CD8-positive, alpha-beta memory T cell (primary cell): Measurements from ENCODE around the gene CLCN1. TPM values are rescaled to one million over a fixed set of nuclear protein-coding genes. Genes with fewer than 3 reads are reported as not detected.

Source experiments
- CTCF ChIA-PET: fragments of 350-600 bp; sonication (Branson Sonifier 250); formaldehyde crosslinking; loops from one replicate; lab custom pipeline; 2021; ENCODE audit warnings: antibody characterized with exemption; lab: Charles Lee
- POLR2A ChIA-PET: fragments of 350-600 bp; sonication (Branson Sonifier 250); formaldehyde crosslinking; loops from one replicate; lab custom pipeline; 2021; ENCODE audit warnings: antibody characterized with exemption; lab: Charles Lee
- DNase-seq, 5 donors: peaks; one replicate each; pipeline versions ENCODE4 v3.0.0 to v3.0.0-alpha.2; 2020 to 2022; ENCODE audit warnings: mixed read lengths in 1 of 5
- H3K27ac ChIP-seq: one replicate; pipeline ENCODE4 v1.7.0; 2013; ENCODE audit warnings: low read depth, mild to moderate bottlenecking, low read length, moderate library complexity
- H3K27me3 ChIP-seq: 2 replicates; pipeline ENCODE4 v1.7.0; 2013; ENCODE audit warnings: low read length, mild to moderate bottlenecking; ENCODE audit not compliant: insufficient read depth, poor library complexity, severe bottlenecking
- H3K36me3 ChIP-seq: 2 replicates; pipeline ENCODE4 v1.7.0; 2013; ENCODE audit warnings: mild to moderate bottlenecking, low read length, moderate library complexity; ENCODE audit not compliant: insufficient read depth
- H3K4me1 ChIP-seq: 2 replicates; pipeline ENCODE4 v1.7.0; 2013; ENCODE audit warnings: mild to moderate bottlenecking, low read length, moderate library complexity; ENCODE audit not compliant: insufficient read depth
- H3K4me3 ChIP-seq: 2 replicates; pipeline ENCODE4 v1.7.0; 2013; ENCODE audit warnings: mild to moderate bottlenecking, low read length
- H3K9me3 ChIP-seq: 2 replicates; pipeline ENCODE4 v1.7.0; 2013; ENCODE audit warnings: mild to moderate bottlenecking, low read length
- H3K27ac Mint-ChIP-seq, 8 donors: one replicate each; pipeline ENCODE4 v1.8.0; 2020 to 2021; ENCODE audit warnings: mixed read lengths in 8 of 8, mild to moderate bottlenecking in 6 of 8, inconsistent platforms in 3 of 8, moderate library complexity in 3 of 8
- H3K27me3 Mint-ChIP-seq, 2 donors: one replicate each; pipeline ENCODE4 v1.8.0; 2020 to 2021; ENCODE audit warnings: mixed read lengths in 2 of 2, mild to moderate bottlenecking in 1 of 2, moderate library complexity in 1 of 2
- H3K36me3 Mint-ChIP-seq, 3 donors: one replicate each; pipeline ENCODE4 v1.8.0; 2020 to 2021; ENCODE audit warnings: mixed read lengths in 3 of 3, inconsistent platforms in 1 of 3, mild to moderate bottlenecking in 1 of 3
- H3K4me1 Mint-ChIP-seq, 3 donors: one replicate each; pipeline ENCODE4 v1.8.0; 2020 to 2021; ENCODE audit warnings: mixed read lengths in 3 of 3, inconsistent platforms in 1 of 3, mild to moderate bottlenecking in 1 of 3
- H3K4me3 Mint-ChIP-seq, 7 donors: one replicate each; pipeline ENCODE4 v1.8.0; 2020 to 2021; ENCODE audit warnings: mixed read lengths in 7 of 7, mild to moderate bottlenecking in 6 of 7, moderate library complexity in 4 of 7, inconsistent platforms in 2 of 7
- H3K9me3 Mint-ChIP-seq, 5 donors: one replicate each; pipeline ENCODE4 v1.8.0; 2020 to 2022; ENCODE audit warnings: mixed read lengths in 5 of 5, mild to moderate bottlenecking in 3 of 5, moderate library complexity in 2 of 5, inconsistent platforms in 1 of 5
- polyA plus RNA-seq: library from polyadenylated mRNA; unstranded; fragments of 300-500 nt; fragmentation: Illumina TruSeq; gene quantifications from one replicate; pipeline ENCODE4 v1.2.3, GENCODE V29; 2021
- total RNA-seq, 2 experiments: library from RNA; stranded (reverse); gene quantifications; one replicate each; pipeline ENCODE4 v1.2.3, GENCODE V29; 2021

CLCN1 gene
- total and polyA plus RNA-seq, 3 experiments from 2014 or later: 0.11 TPM; not detected in 2

DNA sequence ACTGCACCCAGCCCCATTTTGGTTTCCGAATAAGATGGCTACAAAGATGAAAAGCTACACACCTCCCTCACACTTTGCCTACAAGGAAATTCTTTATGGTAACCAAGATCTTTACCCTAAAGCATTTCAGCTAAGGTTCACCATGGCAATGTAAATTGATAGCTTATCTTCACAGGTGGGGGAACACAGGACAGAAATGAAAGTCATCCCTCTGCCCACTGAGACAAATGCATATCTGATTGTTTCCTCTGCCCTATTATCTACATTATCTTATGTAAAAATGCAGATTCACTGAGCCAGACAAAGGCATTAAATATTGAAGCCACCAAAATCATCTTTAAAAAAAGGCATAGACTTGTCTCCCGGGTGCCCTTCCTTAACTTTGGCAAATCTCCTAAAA, 34.4 kb upstream of the CLCN1 start:
- POLR2A ChIA-PET: interaction anchor here (0.6 kb wide), 1 partner anchor 1579 kb away, joined by 4 read pairs; no protein-coding TSS in a partner anchor
- CTCF ChIA-PET: interaction anchor here (1.0 to 4.8 kb wide), 3 partner anchors 10 to 42 kb away, joined by 5 to 27 read pairs (median 5); no protein-coding TSS in a partner anchor
- H3K36me3 Mint-ChIP-seq: no peaks in the 10 kb centered on the region
- no peak overlapping the region for H3K27ac ChIP-seq
- H3K4me3 ChIP-seq: no peak overlapping the region
- H3K4me1 ChIP-seq: peaks cover 27% of the 10 kb centered on the region
- peak overlapping the region in 1 of 8 donors; percentile 47 for H3K27ac Mint-ChIP-seq
- H3K36me3 ChIP-seq: no peaks in the 10 kb centered on the region
- H3K27me3 ChIP-seq: no peaks in the 10 kb centered on the region
- DNase-seq: no peak
- no peaks in the 10 kb centered on the region for H3K9me3 Mint-ChIP-seq
- peaks cover 33 to 44% (median 36%) of the 10 kb centered on the region in 3 donors for H3K4me1 Mint-ChIP-seq
- no peak overlapping the region for H3K4me3 Mint-ChIP-seq
- H3K27me3 Mint-ChIP-seq: no peaks in the 10 kb centered on the region
- no peaks in the 10 kb centered on the region for H3K9me3 ChIP-seq

DNA sequence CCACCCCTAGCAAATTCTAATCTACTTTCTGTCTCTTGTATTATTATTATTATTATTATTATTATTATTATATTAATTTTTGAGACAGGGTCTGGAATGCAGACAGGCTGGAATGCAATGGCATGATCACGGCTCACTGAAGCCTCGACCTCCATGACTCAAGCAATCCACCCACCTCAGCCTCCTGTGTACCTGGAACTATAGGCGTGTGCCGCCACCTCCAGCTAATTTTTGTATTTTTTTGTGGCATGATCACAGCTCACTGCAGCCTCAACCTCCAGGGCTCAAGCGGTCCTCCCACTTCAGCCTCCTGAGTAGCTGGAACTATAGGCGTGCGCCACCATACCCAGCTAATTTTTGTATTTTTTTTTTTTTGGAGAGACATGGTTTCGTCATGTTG, 33.8 kb upstream of the CLCN1 start:
- Mint-ChIP-seq H3K9me3 (no peaks in the 10 kb centered on the region), H3K27me3 (no peaks in the 10 kb centered on the region), H3K4me1 (peaks cover 38 to 49% (median 40%) of the 10 kb centered on the region in 3 donors), H3K36me3 (no peaks in the 10 kb centered on the region), H3K27ac (peak overlapping the region in 1 of 8 donors; percentile 35), H3K4me3 (no peak overlapping the region)
- peaks cover 27% of the 10 kb centered on the region for H3K4me1 ChIP-seq
- no peaks in the 10 kb centered on the region for H3K27me3 ChIP-seq
- POLR2A ChIA-PET: no interaction called here
- H3K27ac ChIP-seq: no peak overlapping the region
- H3K4me3 ChIP-seq: no peak overlapping the region
- DNase-seq: no peak
- CTCF ChIA-PET: interaction anchor here (0.5 to 4.8 kb wide), 6 partner anchors 9 to 67 kb away, joined by 3 to 27 read pairs (median 4); partner anchors contain the start of gene GSTK1
- no peaks in the 10 kb centered on the region for H3K9me3 ChIP-seq
- no peaks in the 10 kb centered on the region for H3K36me3 ChIP-seq

DNA sequence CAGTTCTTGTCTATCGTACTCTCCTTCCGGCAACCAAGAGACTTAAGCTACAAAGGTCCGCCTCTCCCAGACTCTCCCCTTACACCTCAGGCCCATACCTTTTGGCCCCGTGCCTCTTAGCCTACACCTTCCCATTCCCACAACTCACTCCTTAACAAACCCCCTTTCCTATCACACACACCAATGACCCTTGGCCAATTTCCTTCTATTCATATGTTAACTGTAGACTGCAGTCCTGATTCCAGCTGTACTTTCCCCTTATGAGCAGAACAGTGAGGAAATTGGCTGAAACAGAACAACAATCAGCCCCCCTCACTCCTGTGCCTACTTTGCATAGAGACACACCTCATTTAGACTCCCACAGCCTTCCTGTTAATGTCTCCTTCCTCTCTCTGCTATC, 32.5 kb upstream of the CLCN1 start:
- Mint-ChIP-seq H3K27me3 (no peaks in the 10 kb centered on the region), H3K9me3 (no peaks in the 10 kb centered on the region), H3K4me3 (peak overlapping the region in 1 of 7 donors; percentile 4), H3K36me3 (peaks cover 0 to 3% (median 0%) of the 10 kb centered on the region in 3 donors), H3K4me1 (peaks cover 44 to 60% (median 48%) of the 10 kb centered on the region in 3 donors), H3K27ac (peak overlapping the region in 2 of 8 donors; percentile 25 to 27)
- H3K36me3 ChIP-seq: no peaks in the 10 kb centered on the region
- peaks cover 34% of the 10 kb centered on the region for H3K4me1 ChIP-seq
- H3K27me3 ChIP-seq: no peaks in the 10 kb centered on the region
- no peaks in the 10 kb centered on the region for H3K9me3 ChIP-seq
- POLR2A ChIA-PET: no interaction called here
- no peak for DNase-seq
- H3K4me3 ChIP-seq: no peak overlapping the region
- H3K27ac ChIP-seq: no peak overlapping the region
- CTCF ChIA-PET: interaction anchor here (1.4 to 1.7 kb wide), 4 partner anchors 20 to 97 kb away, joined by 3 to 6 read pairs (median 4); partner anchors contain the start of gene GSTK1

DNA sequence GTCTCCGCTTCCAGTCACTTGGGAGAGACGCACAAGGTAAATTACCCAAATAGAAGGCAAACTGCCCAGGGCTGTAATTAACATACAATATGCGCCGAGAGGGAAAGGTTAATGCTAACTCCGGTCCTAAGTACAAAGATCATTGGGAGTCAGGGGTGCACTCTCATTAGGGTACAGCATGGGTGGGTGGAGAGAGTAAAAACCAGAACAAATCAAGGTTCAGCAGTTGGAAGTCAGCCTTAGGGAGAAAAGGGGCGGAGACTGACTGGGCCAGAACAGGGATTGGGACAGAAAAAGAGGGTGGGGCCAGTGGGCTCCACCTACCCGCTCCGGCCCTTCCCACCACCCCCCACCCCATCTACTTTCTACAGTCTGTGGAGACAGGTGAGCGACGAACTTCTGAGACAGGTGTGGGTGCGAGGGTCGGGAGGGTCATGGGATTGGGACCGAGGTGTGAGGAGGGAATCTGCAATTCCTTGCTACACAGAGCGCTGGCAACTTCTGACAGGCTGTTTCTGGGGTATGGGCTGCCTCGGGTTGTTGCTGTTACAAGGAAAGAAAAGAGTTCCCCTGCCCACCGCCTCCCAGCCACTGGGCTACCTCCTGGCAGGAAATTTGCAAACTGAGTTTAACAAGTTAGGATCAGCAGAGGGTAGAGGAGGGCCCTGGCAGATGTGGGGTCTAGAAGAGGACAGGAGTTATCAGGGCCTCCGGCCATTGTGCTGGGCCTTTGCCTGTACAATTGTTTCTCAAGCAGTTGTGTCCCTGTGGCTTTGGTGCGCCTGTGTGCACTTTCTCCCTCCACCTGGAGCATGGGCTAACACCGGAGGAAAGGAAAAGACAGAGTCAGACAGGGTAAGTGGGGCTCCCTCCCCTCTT, 31.1 kb upstream of the CLCN1 start, which contains the start of gene TMEM139:
Gene TMEM139, plus strand, starts transcription at position 368 of the 879 bp plus-strand sequence. CDS start 1,000 bp downstream, outside the sequence.
- ChIA-PET CTCF (interaction anchor here (1.0 to 3.6 kb wide), 4 partner anchors 44 to 95 kb away, joined by 3 to 24 read pairs (median 5); no protein-coding TSS in a partner anchor), POLR2A (no interaction called here)
- Mint-ChIP-seq H3K27me3 (no peaks in the 10 kb centered on the region), H3K27ac (peak within 1 kb of the TSS in 6 of 8 donors; percentile 17 to 88 (median 35)), H3K9me3 (no peaks in the 10 kb centered on the region), H3K4me1 (peaks cover 44 to 59% (median 48%) of the 10 kb centered on the region in 3 donors), H3K36me3 (peaks cover 0 to 15% (median 0%) of the 10 kb centered on the region in 3 donors), H3K4me3 (peak within 1 kb of the TSS in 2 of 7 donors; percentile 49 to 82)
- DNase-seq: no peak
- H3K9me3 ChIP-seq: no peaks in the 10 kb centered on the region
- no peak within 1 kb of the TSS for H3K4me3 ChIP-seq
- no peak within 1 kb of the TSS for H3K27ac ChIP-seq
- H3K27me3 ChIP-seq: no peaks in the 10 kb centered on the region
- no peaks in the 10 kb centered on the region for H3K36me3 ChIP-seq
- peaks cover 27% of the 10 kb centered on the region for H3K4me1 ChIP-seq

DNA sequence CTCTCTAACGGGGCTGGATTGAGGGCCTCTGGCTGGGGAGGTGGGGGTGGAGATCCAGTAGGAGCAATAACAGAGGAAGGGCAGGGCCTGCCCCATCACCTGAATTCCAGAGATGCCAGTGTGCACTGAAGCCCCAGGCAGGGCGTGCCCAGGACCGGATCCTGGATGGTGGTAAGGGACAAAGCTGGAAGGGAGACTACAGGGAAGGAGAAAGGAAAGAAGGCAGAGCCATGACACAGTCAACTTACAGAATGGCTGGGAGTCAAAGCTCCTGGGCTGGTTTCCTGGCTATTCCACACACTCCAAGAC, 30.5 kb upstream of the CLCN1 start:
- no peak overlapping the region for H3K27ac ChIP-seq
- no peak for DNase-seq
- Mint-ChIP-seq H3K4me1 (peaks cover 43 to 59% (median 48%) of the 10 kb centered on the region in 3 donors), H3K27me3 (no peaks in the 10 kb centered on the region), H3K27ac (peak overlapping the region in 1 of 8 donors; percentile 50), H3K9me3 (no peaks in the 10 kb centered on the region), H3K4me3 (peak overlapping the region in 2 of 7 donors; percentile 49 to 82), H3K36me3 (peaks cover 0 to 19% (median 0%) of the 10 kb centered on the region in 3 donors)
- CTCF ChIA-PET: interaction anchor here (1.0 to 3.6 kb wide), 2 partner anchors 45 to 95 kb away, joined by 3 to 24 read pairs; no protein-coding TSS in a partner anchor
- H3K9me3 ChIP-seq: no peaks in the 10 kb centered on the region
- H3K36me3 ChIP-seq: no peaks in the 10 kb centered on the region
- POLR2A ChIA-PET: no interaction called here
- H3K4me3 ChIP-seq: no peak overlapping the region
- H3K27me3 ChIP-seq: no peaks in the 10 kb centered on the region
- peaks cover 28% of the 10 kb centered on the region for H3K4me1 ChIP-seq

DNA sequence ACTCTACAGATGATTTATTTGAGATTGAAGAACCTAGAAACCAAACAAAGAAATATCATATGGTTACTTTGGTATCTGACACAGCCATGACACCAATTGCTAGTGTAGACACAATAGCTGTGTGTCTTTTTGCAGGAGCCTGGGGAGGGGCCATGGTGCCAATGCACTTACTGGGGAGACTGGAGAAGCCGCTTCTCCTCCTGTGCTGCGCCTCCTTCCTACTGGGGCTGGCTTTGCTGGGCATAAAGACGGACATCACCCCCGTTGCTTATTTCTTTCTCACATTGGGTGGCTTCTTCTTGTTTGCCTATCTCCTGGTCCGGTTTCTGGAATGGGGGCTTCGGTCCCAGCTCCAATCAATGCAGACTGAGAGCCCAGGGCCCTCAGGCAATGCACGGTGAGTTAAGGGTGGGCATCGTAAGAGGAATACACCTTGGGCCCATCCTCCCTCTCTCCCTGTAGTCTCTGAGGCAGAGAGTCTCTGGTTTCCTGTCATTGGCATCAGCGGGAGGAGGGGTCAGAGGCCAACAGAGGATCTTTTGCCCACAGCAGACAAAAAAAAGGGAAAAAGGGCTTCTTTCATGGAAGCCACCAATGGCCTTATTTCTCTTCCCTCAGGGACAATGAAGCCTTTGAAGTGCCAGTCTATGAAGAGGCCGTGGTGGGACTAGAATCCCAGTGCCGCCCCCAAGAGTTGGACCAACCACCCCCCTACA, 29.9 kb upstream of the CLCN1 start:
- H3K4me1 ChIP-seq: peaks cover 29% of the 10 kb centered on the region
- DNase-seq: no peak
- no peaks in the 10 kb centered on the region for H3K27me3 ChIP-seq
- ChIA-PET CTCF (interaction anchor here (1.0 to 3.6 kb wide), 3 partner anchors 23 to 94 kb away, joined by 3 to 24 read pairs (median 12); partner anchors contain the start of gene GSTK1), POLR2A (interaction anchor here (2.6 kb wide), 1 partner anchor 23 kb away, joined by 9 read pairs; the partner anchor contains the start of gene GSTK1)
- no peaks in the 10 kb centered on the region for H3K9me3 ChIP-seq
- Mint-ChIP-seq H3K4me1 (peaks cover 44 to 59% (median 49%) of the 10 kb centered on the region in 3 donors), H3K4me3 (peak overlapping the region in 1 of 7 donors; percentile 49), H3K36me3 (peaks cover 0 to 22% (median 0%) of the 10 kb centered on the region in 3 donors), H3K9me3 (no peaks in the 10 kb centered on the region), H3K27me3 (no peaks in the 10 kb centered on the region), H3K27ac (peak overlapping the region in 2 of 8 donors; percentile 12 to 85)
- no peak overlapping the region for H3K27ac ChIP-seq
- no peaks in the 10 kb centered on the region for H3K36me3 ChIP-seq
- no peak overlapping the region for H3K4me3 ChIP-seq

DNA sequence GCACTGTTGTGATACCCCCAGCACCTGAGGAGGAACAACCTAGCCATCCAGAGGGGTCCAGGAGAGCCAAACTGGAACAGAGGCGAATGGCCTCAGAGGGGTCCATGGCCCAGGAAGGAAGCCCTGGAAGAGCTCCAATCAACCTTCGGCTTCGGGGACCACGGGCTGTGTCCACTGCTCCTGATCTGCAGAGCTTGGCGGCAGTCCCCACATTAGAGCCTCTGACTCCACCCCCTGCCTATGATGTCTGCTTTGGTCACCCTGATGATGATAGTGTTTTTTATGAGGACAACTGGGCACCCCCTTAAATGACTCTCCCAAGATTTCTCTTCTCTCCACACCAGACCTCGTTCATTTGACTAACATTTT, 29.4 kb upstream of the CLCN1 start:
- no peaks in the 10 kb centered on the region for H3K27me3 ChIP-seq
- DNase-seq: no peak
- no peak overlapping the region for H3K4me3 ChIP-seq
- no peak overlapping the region for H3K27ac ChIP-seq
- ChIA-PET CTCF (interaction anchor here (1.5 to 3.6 kb wide), 3 partner anchors 23 to 46 kb away, joined by 4 to 24 read pairs (median 12); partner anchors contain the start of gene GSTK1), POLR2A (interaction anchor here (0.6 to 2.6 kb wide), 3 partner anchors 22 to 46 kb away, joined by 3 to 9 read pairs (median 9); partner anchors contain the start of gene GSTK1)
- Mint-ChIP-seq H3K4me3 (peak overlapping the region in 5 of 7 donors; percentile 20 to 99 (median 92)), H3K36me3 (peaks cover 0 to 27% (median 3%) of the 10 kb centered on the region in 3 donors), H3K27me3 (no peaks in the 10 kb centered on the region), H3K4me1 (peaks cover 47 to 63% (median 54%) of the 10 kb centered on the region in 3 donors), H3K27ac (peak overlapping the region in 2 of 8 donors; percentile 5 to 85), H3K9me3 (no peaks in the 10 kb centered on the region)
- H3K4me1 ChIP-seq: peaks cover 29% of the 10 kb centered on the region
- H3K36me3 ChIP-seq: no peaks in the 10 kb centered on the region
- no peaks in the 10 kb centered on the region for H3K9me3 ChIP-seq
